GM18517 (cell line): Measurements from ENCODE around the gene CYP1B1.
"Not testable (repeated sequence)": the region's sequence is repeated elsewhere in the genome, so short reads cannot be mapped to it uniquely, and the experiment has no call there.

Experiments
- ATAC-seq: cut with Tn5 transposase; IDR thresholded peaks from one replicate; pipeline ENCODE4 v1.9.1; 2021; ENCODE audit warnings: mild to moderate bottlenecking, moderate library complexity; ENCODE audit not compliant: unreplicated experiment

The CYP1B1 gene

DNA sequence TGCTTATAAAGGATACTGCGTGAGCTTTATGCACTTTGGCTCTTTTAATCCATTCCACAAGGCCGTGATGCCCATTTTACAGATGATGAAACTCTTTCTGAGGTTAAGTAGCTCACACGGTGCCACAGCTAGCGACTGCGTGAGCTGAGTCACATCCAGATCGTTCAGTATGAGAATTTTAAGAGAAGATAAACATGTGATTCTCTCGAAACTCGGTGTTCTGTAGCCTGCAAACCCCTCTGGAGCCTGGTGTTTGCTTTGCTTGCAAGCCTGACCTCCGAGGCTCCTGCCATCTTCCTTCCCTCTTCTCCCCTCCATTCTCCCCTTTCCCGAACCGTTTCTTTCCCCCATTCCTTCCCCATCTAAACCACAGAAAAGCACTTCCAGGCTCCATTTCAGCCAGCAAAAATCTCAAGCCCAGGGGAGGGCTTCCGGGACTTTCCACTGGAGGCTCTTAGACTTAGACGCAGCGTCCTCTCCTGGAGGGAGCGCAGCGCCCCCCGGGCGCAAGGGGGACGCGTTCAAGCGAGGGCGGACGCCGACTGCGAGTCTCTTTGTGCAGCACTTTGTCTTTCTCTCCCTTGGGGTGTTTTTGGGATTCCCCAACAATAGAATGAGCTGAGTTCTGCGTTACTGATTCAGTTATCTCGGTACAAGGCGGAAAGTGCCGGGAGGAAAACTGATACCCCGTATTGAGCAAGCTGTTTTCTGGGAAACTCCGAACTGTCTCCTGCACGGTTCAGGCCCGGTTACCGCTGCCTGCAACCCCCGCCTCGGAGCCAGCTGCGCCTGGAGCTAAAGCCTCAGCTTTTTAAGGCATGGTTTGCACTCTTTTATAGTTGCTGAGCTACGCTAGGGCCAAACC lies 38.0 kb downstream of the CYP1B1 start:
- peak; percentile 65 for ATAC-seq

DNA sequence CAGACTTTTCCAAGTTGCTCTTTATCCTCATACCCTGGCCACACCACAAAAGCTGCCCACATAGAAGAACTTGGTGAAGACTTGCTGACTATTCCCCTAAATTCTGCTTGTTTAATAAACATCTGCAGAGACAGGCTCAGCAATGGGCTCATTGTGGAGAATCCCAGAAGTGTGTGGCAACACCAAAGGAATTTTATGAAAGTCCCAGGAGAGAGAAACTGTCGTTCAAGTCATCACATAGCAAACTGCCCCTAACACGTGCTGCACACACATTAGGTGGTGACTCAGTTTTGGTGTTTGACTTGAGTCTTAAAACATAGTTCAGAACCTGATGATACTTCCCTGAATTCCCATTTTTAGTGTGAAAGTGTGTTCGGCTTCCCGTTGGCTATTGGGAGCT lies 38.6 kb downstream of the CYP1B1 start:
- ATAC-seq: no peak

- ATAC-seq: no peak
These were observed 40.0 kb downstream of the CYP1B1 start for GRCh38 chr2:38035968-38036367.

- no peak for ATAC-seq
These were observed 42.3 kb downstream of the CYP1B1 start for GRCh38 chr2:38033646-38034045.

DNA sequence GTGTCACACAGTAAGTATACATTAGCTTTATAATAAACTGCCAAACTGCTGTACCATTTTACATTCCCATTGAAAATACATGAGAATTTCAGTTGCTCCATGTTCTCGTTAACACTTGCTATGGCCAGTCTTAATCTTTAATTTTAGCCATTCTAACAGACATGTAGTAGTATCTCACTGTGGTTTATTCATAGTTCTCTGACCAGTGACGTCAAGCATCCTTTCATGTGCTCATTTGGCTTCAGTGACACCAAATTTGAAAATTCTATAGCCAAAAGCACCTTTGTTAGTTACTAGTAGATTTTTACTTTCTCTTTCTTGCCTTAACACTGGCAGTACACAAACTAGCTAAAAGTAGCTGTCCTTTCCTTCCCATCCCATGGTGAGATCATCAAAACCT lies 43.0 kb downstream of the CYP1B1 start:
- ATAC-seq: no peak

DNA sequence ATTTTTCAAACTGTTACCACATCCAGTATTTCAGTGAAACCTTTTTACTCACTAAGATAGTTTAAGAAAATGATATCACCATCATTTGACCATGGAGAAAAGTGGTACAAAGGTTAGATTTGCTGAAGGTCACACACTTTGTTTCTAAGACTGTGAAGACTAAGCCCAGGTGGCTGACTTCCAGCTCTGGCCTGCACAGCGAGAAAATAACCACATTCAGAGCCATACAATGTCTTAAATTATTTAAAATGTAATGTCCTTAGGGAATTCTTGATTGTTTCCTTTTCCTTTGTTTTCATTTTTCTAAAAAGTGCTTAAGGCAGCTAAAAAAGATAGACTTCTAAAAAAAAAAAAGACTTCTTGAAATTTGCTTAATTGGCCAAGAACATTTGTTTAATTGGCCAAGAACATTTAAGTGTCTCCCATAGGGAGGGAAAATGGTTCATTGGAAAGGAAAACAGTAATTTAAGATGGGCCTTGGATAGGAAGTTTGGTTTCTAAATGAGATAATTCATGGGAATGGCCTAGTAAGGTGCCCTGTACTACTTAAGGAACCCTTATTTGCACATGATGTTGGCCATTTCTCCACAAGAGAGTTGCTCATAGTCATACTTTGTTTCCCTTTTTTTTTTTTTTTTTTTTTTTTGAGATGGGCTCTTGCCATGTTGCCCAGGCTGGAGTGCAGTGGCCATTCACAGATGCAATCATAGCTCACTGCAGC lies 45.2 kb downstream of the CYP1B1 start:
- no peak for ATAC-seq

- ATAC-seq: no peak
These were observed 46.4 kb downstream of the CYP1B1 start for GRCh38 chr2:38029512-38029911.

DNA sequence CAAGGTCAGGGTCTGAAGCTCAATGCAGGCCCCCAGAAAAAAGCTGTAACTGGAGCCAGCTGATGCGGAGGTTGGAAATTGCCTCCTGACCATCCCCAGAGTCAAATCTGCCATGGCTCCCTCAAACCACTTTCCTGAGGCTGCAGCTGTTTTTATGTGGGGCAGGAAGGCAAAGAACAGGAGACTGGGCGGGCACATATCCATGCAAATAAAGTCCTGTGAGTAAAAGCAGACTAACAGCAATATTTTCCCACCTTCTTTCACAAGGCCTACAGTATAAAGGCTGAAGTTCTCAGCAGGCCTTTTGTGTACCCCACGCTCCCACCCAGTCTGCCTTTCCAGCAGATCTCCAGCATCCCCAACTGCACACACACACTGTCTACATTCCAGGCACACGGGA lies 47.1 kb downstream of the CYP1B1 start:
- no peak for ATAC-seq

DNA sequence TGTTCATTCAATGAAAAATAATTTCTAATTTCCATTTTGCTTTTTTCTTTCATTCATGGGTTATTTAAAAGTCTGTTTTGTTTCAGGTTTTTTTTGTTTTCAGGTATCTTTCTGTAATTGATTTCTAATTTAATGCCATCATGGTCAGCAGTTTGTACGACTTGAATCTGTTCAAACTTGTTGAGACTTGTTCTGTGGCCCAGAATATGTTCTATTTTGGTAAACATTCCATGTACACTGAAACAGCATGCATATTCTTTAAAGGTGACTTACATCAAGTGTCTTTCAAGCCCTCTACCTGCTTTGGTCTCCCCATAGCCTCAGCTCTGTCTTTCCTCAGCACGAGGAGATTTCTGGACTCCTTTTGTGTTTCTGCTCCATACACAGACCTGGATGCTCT lies 49.1 kb downstream of the CYP1B1 start:
- no peak for ATAC-seq

DNA sequence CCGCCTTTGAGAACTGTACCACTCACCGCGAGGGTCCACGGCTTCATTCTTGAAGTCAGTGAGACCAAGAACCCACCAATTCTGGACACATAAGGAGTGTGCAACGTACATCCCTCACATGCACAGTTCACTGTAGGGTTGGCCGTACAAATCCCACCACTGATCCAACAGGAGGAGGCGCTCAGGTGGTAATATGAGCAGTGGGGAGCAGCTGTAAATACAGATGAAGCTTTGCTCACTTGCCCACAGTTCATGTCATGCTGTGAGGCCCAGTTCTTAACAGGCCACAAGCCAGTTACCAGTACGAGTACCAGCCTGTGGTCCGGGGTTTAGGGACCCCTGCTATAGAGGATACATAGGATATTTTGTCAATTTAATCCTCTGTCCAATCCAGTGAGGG lies 54.4 kb downstream of the CYP1B1 start:
- no peak for ATAC-seq

GRCh38 chr2:38020359-38021069 lies 55.4 kb downstream of the CYP1B1 start:
- not testable (repeated sequence) for ATAC-seq

DNA sequence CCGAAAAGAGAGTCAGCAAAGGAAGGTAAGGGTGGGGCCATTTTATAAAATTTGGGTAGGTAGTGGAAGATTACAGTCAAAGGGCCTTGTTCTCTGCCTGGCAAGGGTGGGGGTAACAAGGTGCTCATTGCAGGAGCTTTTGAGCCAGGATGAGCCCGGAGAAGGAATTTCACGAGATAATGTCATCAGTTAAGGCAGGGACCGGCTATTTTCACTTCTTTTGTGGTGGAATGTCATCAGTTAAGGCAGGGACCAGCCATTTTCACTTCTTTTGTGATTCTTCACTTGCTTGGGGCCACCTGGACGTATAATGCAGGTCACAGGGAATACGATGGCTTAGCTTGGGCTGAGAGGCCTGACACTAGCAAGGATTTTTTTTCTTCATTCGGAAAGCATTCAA lies 58.1 kb downstream of the CYP1B1 start:
- ATAC-seq: no peak
